ENCODE measurements around the gene AGFG2.
A peak's percentile ranks its signal among the peaks of the same experiment; 100 is the strongest.

Gene AGFG2

GRCh38 chr7:100604976-100605911 is 66.2 kb downstream of the AGFG2 start:
- DNase-seq (ENCODE audit: low spot score) = peak; percentile 60
- Mint-ChIP-seq H3K27me3 (ENCODE audit: low read depth) (no peaks in the 10 kb centered on the region), H3K27ac (peak overlapping the region; percentile 75), H3K4me1 (ENCODE audit: low read depth) (peaks cover 12% of the 10 kb centered on the region), H3K36me3 (ENCODE audit: low read depth) (no peaks in the 10 kb centered on the region), H3K4me3 (peak overlapping the region; percentile 91), H3K9me3 (no peaks in the 10 kb centered on the region)

GRCh38 chr7:100606313-100606712 is 67.3 kb downstream of the AGFG2 start:
- Mint-ChIP-seq H3K4me3 (peak overlapping the region; percentile 91), H3K36me3 (ENCODE audit: low read depth) (no peaks in the 10 kb centered on the region), H3K27ac (no peak overlapping the region), H3K27me3 (ENCODE audit: low read depth) (no peaks in the 10 kb centered on the region), H3K9me3 (no peaks in the 10 kb centered on the region), H3K4me1 (ENCODE audit: low read depth) (peaks cover 12% of the 10 kb centered on the region)
- no peak for DNase-seq (ENCODE audit: low spot score)

- Mint-ChIP-seq H3K36me3 (ENCODE audit: low read depth) (no peaks in the 10 kb centered on the region), H3K9me3 (no peaks in the 10 kb centered on the region), H3K27ac (no peak overlapping the region), H3K4me1 (ENCODE audit: low read depth) (peaks cover 12% of the 10 kb centered on the region), H3K4me3 (no peak overlapping the region), H3K27me3 (ENCODE audit: low read depth) (no peaks in the 10 kb centered on the region)
- DNase-seq (ENCODE audit: low spot score) = no peak
These were observed 68.1 kb downstream of the AGFG2 start for GRCh38 chr7:100607111-100607510.

- DNase-seq (ENCODE audit: low spot score) = no peak
These were observed 71.0 kb downstream of the AGFG2 start for GRCh38 chr7:100609958-100610357.

GRCh38 chr7:100611983-100612729 is 73.2 kb downstream of the AGFG2 start, which contains the start of gene MOSPD3:
TSS of gene MOSPD3 (plus strand) at chr7:100612540. CDS start at chr7:100612792, 252 bp downstream.
- H3K36me3 Mint-ChIP-seq (ENCODE audit: low read depth) = peaks cover 17% of the 10 kb centered on the region
- no peaks in the 10 kb centered on the region for H3K9me3 Mint-ChIP-seq
- peak within 1 kb of the TSS; percentile 100 for H3K27ac Mint-ChIP-seq
- no peaks in the 10 kb centered on the region for H3K27me3 Mint-ChIP-seq (ENCODE audit: low read depth)
- H3K4me3 Mint-ChIP-seq = peak within 1 kb of the TSS; percentile 96
- DNase-seq (ENCODE audit: low spot score) = peak; percentile 98
- H3K4me1 Mint-ChIP-seq (ENCODE audit: low read depth) = peaks cover 10% of the 10 kb centered on the region

More at GRCh38 chr7:100609958-100610357, 71.0 kb downstream of the AGFG2 start:
- Mint-ChIP-seq H3K27me3 (ENCODE audit: low read depth) (no peaks in the 10 kb centered on the region), H3K27ac (no peak overlapping the region), H3K9me3 (no peaks in the 10 kb centered on the region), H3K4me3 (peak overlapping the region; percentile 2), H3K4me1 (ENCODE audit: low read depth) (peaks cover 17% of the 10 kb centered on the region), H3K36me3 (ENCODE audit: low read depth) (peaks cover 8% of the 10 kb centered on the region)

- H3K27ac Mint-ChIP-seq = peak overlapping the region; percentile 20
These were observed 73.9 kb downstream of the AGFG2 start for GRCh38 chr7:100612730-100613390.

GRCh38 chr7:100613412-100614175 is 74.6 kb downstream of the AGFG2 start:
- H3K36me3 Mint-ChIP-seq (ENCODE audit: low read depth) = peaks cover 17% of the 10 kb centered on the region
- H3K4me3 Mint-ChIP-seq = peak overlapping the region; percentile 68
- H3K9me3 Mint-ChIP-seq = no peaks in the 10 kb centered on the region
- peak overlapping the region; percentile 1 for H3K27ac Mint-ChIP-seq
- H3K27me3 Mint-ChIP-seq (ENCODE audit: low read depth) = no peaks in the 10 kb centered on the region
- no peak for DNase-seq (ENCODE audit: low spot score)
- H3K4me1 Mint-ChIP-seq (ENCODE audit: low read depth) = peaks cover 10% of the 10 kb centered on the region

More at GRCh38 chr7:100612730-100613390, 73.9 kb downstream of the AGFG2 start:
- H3K4me3 Mint-ChIP-seq = peak overlapping the region; percentile 96
- no peaks in the 10 kb centered on the region for H3K9me3 Mint-ChIP-seq
- H3K36me3 Mint-ChIP-seq (ENCODE audit: low read depth) = peaks cover 17% of the 10 kb centered on the region
- DNase-seq (ENCODE audit: low spot score) = no peak
- H3K4me1 Mint-ChIP-seq (ENCODE audit: low read depth) = peaks cover 10% of the 10 kb centered on the region
- H3K27me3 Mint-ChIP-seq (ENCODE audit: low read depth) = no peaks in the 10 kb centered on the region

GRCh38 chr7:100614308-100614861 is 75.4 kb downstream of the AGFG2 start:
- DNase-seq (ENCODE audit: low spot score) = no peak
- H3K4me3 Mint-ChIP-seq = peak overlapping the region; percentile 68
- H3K27me3 Mint-ChIP-seq (ENCODE audit: low read depth) = no peaks in the 10 kb centered on the region
- H3K36me3 Mint-ChIP-seq (ENCODE audit: low read depth) = peaks cover 17% of the 10 kb centered on the region
- H3K9me3 Mint-ChIP-seq = no peaks in the 10 kb centered on the region
- H3K27ac Mint-ChIP-seq = no peak overlapping the region
- H3K4me1 Mint-ChIP-seq (ENCODE audit: low read depth) = peaks cover 10% of the 10 kb centered on the region
